Hepatocyte (in vitro differentiated cells): ENCODE results near the gene CCDC12. TPM values are rescaled to one million over a fixed set of nuclear protein-coding genes. Genes with fewer than 3 reads are reported as not detected.

ENCODE experiments used
- DNase-seq: peaks from one replicate; pipeline ENCODE4 v3.0.0-alpha.2; 2016; ENCODE audit warnings: low spot score
- H2AFZ ChIP-seq: fragments of 200-600 bp; sonication (generic); 2 replicates; pipeline ENCODE4 v1.6.0; 2016; ENCODE audit warnings: antibody characterized with exemption, mild to moderate bottlenecking
- H3K27ac ChIP-seq: fragments of 200-600 bp; sonication (generic); 2 replicates; pipeline ENCODE4 v1.5.1; 2016; ENCODE audit warnings: mild to moderate bottlenecking
- H3K27me3 ChIP-seq: fragments of 200-600 bp; sonication (generic); 2 replicates; pipeline ENCODE4 v1.6.1; 2016
- H3K36me3 ChIP-seq: fragments of 200-600 bp; sonication (generic); replicated peaks from 2 replicates; pipeline ENCODE4 v1.5.1; 2016; ENCODE audit warnings: low read depth; ENCODE audit not compliant: insufficient read depth
- H3K4me1 ChIP-seq: fragments of 200-600 bp; sonication (generic); 2 replicates; pipeline ENCODE4 v1.5.1; 2016; ENCODE audit warnings: mild to moderate bottlenecking, moderate library complexity; ENCODE audit not compliant: insufficient read depth
- H3K4me2 ChIP-seq: fragments of 200-600 bp; sonication (generic); 2 replicates; pipeline ENCODE4 v1.6.0; 2016
- H3K4me3 ChIP-seq: fragments of 200-600 bp; sonication (generic); 2 replicates; pipeline ENCODE4 v1.5.1; 2016; ENCODE audit warnings: mild to moderate bottlenecking
- H3K79me2 ChIP-seq: fragments of 200-600 bp; sonication (generic); 2 replicates; pipeline ENCODE4 v1.6.0; 2017; ENCODE audit warnings: mild to moderate bottlenecking
- H3K9me2 ChIP-seq: fragments of 200-600 bp; sonication (generic); replicated peaks from 2 replicates; pipeline ENCODE4 v1.6.0; 2017; ENCODE audit warnings: mild to moderate bottlenecking; ENCODE audit not compliant: insufficient read depth
- H3K9me3 ChIP-seq: fragments of 200-600 bp; sonication (generic); 2 replicates; pipeline ENCODE4 v1.5.1; 2016; ENCODE audit warnings: low read depth, mild to moderate bottlenecking
- H4K20me1 ChIP-seq: fragments of 200-600 bp; sonication (generic); 2 replicates; pipeline ENCODE4 v1.6.0; 2016; ENCODE audit warnings: mild to moderate bottlenecking; ENCODE audit not compliant: insufficient read depth, poor library complexity, severe bottlenecking
- CTCF ChIP-seq: fragments of 200-600 bp; sonication (generic); IDR thresholded peaks from 2 replicates; pipeline ENCODE4 v1.5.1; 2016; ENCODE audit warnings: antibody characterized with exemption, mild to moderate bottlenecking; ENCODE audit not compliant: poor library complexity
- EZH2 ChIP-seq: fragments of 200-600 bp; sonication (generic); IDR thresholded peaks from 2 replicates; pipeline ENCODE4 v1.6.1; 2016; ENCODE audit warnings: antibody characterized with exemption, mild to moderate bottlenecking, borderline replicate concordance
- EZH2phosphoT487 ChIP-seq: fragments of 200-600 bp; sonication (generic); IDR thresholded peaks from one replicate; pipeline ENCODE4 v1.6.1; 2018; ENCODE audit warnings: antibody characterized with exemption, mild to moderate bottlenecking, low read depth, moderate library complexity; ENCODE audit not compliant: unreplicated experiment, severe bottlenecking
- WGBS: methylation state at CpG from one replicate; pipeline ENCODE4 v1.1.6; 2016; ENCODE audit warnings: low lambda C conversion rate; ENCODE audit errors: missing lambda C conversion rate; 5-methylcytosine and 5-hydroxymethylcytosine counted together
- polyA plus RNA-seq: library from polyadenylated mRNA; unstranded; fragments of >200 nt; fragmentation: Nextera tagmentation; extraction: Ambion mirVana; gene quantifications from 2 replicates; pipeline ENCODE4 v1.2.1, GENCODE V29; 2016
- total RNA-seq: library from RNA; depleted of rRNA; stranded (reverse); fragments of >200 nt; gene quantifications from 2 replicates; pipeline ENCODE4 v1.2.3, GENCODE V29; 2014

The CCDC12 gene
- total and polyA plus RNA-seq, 2 experiments from 2014 or later = 41.1 to 78.4 TPM

- Histone ChIP-seq H3K27ac (peak overlapping the region; percentile 94), H3K4me3 (peak overlapping the region; percentile 32), H3K27me3 (no peaks in the 10 kb centered on the region), H3K9me3 (no peaks in the 10 kb centered on the region), H3K79me2 (no peaks in the 10 kb centered on the region), H2AFZ (peak overlapping the region; percentile 60), H3K4me2 (peak overlapping the region; percentile 91), H3K4me1 (peaks cover 8% of the 10 kb centered on the region), H4K20me1 (no peaks in the 10 kb centered on the region), H3K9me2 (no peaks in the 10 kb centered on the region), H3K36me3 (no peaks in the 10 kb centered on the region)
- DNase-seq = peak; percentile 96
- no peak for TF ChIP-seq EZH2
- TF ChIP-seq CTCF = peak; percentile 13
- 4% methylated on average over 44 of the region's 85 CpGs for WGBS
Observed at GRCh38 chr3:47009225-47010110, 32.9 kb upstream of the CCDC12 start.

- Histone ChIP-seq H3K4me3 (no peak overlapping the region), H3K4me1 (peaks cover 8% of the 10 kb centered on the region), H3K9me3 (no peaks in the 10 kb centered on the region), H3K9me2 (no peaks in the 10 kb centered on the region), H4K20me1 (no peaks in the 10 kb centered on the region), H3K36me3 (no peaks in the 10 kb centered on the region), H3K27me3 (no peaks in the 10 kb centered on the region), H3K27ac (peak overlapping the region; percentile 50), H3K79me2 (no peaks in the 10 kb centered on the region), H2AFZ (peak overlapping the region; percentile 8), H3K4me2 (peak overlapping the region; percentile 91)
- 38% methylated on average over 19 of the region's 23 CpGs for WGBS
- no peak for DNase-seq
- TF ChIP-seq EZH2 (no peak), CTCF (no peak), EZH2phosphoT487 (no peak)
Observed at GRCh38 chr3:47008851-47009224, 32.3 kb upstream of the CCDC12 start.

GRCh38 chr3:47008234-47008796 is 31.8 kb upstream of the CCDC12 start:
- DNase-seq = no peak
- no peak overlapping the region for H2AFZ ChIP-seq
- TF ChIP-seq EZH2 = no peak
- no peak for TF ChIP-seq CTCF
- no peak for TF ChIP-seq EZH2phosphoT487
- no peaks in the 10 kb centered on the region for H3K36me3 ChIP-seq
- no peak overlapping the region for H3K4me3 ChIP-seq
- H3K9me3 ChIP-seq = no peaks in the 10 kb centered on the region
- H3K4me2 ChIP-seq = no peak overlapping the region
- no peaks in the 10 kb centered on the region for H4K20me1 ChIP-seq
- H3K9me2 ChIP-seq = no peaks in the 10 kb centered on the region
- peaks cover 8% of the 10 kb centered on the region for H3K4me1 ChIP-seq
- H3K79me2 ChIP-seq = no peaks in the 10 kb centered on the region
- H3K27ac ChIP-seq = no peak overlapping the region
- no peaks in the 10 kb centered on the region for H3K27me3 ChIP-seq
- WGBS = 99% methylated on average over 13 of the region's 13 CpGs
